HG03469 (cell line): Measurements from ENCODE around the gene LY86.
"Not testable (repeated sequence)": the region's sequence is repeated elsewhere in the genome, so short reads cannot be mapped to it uniquely, and the experiment has no call there.

Experiments used
- ATAC-seq: cut with Tn5 transposase; IDR thresholded peaks from one replicate; pipeline ENCODE4 v1.9.1; 2021; ENCODE audit warnings: mild to moderate bottlenecking, moderate library complexity, moderate number of reproducible peaks; ENCODE audit not compliant: unreplicated experiment

Gene LY86

GRCh38 chr6:6648692-6649343 is 60.3 kb downstream of the LY86 start:
- ATAC-seq: no peak

DNA sequence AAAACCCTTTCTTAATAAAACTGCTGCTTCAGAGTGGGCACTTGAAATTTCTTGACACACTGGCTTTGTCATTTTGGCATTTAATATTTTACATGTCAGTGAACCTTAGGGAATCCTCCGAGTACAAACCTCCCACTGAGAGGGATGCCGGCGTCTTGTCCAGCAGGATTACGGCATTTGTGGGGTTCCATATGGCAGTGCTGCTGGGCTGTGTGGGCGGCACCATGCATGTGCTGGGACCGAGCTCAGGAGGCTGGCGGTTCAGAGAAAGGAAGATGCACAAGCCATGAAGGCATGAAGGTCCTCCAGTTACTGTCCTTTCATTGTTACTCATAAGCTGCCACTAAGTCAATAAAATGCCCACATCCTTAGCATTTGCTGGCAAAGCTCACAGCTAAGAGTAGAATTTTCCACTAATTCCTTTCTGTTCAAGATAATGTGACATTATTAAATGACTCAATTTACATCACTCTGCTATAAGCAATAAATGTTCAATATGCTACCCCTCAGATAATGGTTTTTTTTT is 61.4 kb downstream of the LY86 start:
- ATAC-seq: no peak

- no peak for ATAC-seq
Measured at GRCh38 chr6:6650839-6651238, 62.3 kb downstream of the LY86 start.

DNA sequence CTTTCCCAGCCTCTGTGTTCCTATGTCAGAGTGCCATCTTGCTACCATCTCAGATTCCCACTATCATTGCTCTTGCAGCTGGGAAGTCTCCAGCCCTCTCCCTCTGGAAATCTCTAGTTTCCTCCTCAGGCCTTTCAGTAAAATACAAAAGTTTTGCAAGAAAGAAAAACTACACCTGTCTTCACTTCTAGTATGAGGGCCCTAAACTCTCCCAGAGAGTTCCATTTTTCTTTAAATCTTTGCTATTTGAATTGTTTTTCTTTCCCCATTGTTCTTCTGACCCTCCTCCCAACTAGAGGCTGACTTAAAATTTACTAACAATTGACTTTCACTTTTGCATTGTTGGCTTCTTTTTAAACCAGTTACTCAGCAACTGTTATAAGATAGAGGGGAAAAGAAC is 62.8 kb downstream of the LY86 start:
- ATAC-seq: no peak

- ATAC-seq: no peak
Measured at GRCh38 chr6:6652932-6653331, 64.4 kb downstream of the LY86 start.

DNA sequence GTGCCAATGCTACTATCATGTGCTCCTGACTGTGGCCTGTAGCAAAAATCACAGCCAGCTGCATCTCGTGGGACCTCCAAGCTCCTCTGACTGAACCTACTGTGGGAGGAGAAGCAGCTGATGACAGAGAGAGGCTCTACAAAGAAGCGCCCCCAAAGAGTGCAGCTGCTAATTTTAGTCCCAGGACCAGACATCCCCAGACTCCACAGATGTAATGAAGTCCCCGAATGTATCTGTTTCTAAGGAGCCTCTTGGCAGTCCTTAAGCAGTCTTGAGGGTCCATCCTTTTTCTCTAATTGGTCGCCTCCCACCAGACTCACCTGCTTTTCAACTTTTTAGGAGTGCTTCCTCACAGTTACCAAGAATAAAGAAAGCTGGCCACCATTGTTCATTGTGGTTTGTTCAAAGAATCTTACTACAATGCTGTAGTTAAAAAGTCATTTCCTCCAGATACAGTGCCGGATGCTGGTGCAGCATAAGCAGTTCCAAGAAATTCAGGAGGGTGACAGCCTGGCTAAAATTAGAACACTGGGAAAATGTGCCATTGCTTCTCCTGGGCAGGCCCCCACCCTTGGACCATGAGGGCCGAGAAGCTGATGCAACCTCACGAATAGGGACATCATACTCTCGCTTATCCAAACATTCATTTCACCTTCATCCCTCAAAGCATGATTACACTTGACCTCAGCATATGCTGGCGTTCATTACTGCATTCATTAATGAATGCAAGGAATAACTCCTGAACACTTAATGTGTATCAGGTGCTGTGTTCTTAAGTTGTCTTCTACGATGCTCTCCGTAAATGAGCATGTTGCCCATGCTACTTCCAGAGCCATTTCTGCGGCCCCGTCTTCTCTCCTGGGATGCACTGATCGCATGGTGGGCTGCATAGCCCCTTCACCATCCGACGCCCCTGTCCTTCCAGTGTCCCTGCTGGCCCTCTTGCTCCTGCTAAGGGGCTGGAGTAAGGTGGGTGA is 66.4 kb downstream of the LY86 start:
- ATAC-seq: no peak

DNA sequence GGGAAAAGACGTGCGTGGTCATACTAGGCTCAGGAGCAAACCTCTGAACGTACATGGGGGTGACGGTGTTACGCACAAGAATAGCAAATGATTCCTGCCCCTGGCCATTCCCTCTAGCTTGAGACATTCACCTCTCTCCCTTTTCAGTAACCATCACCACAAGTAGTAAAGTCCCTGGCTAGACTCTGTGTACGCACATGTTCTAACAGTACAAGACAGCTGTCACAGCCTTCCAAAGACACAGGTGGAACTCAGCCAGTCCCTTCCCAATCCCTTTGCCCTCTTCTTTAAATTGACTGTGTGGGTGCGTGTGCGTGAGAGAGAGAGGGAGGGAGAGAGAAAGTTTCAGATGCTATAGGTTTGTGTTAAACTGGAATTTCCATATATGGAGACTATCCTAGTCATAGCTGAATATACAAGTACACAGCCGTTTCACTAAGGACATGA is 67.3 kb downstream of the LY86 start:
- no peak for ATAC-seq

DNA sequence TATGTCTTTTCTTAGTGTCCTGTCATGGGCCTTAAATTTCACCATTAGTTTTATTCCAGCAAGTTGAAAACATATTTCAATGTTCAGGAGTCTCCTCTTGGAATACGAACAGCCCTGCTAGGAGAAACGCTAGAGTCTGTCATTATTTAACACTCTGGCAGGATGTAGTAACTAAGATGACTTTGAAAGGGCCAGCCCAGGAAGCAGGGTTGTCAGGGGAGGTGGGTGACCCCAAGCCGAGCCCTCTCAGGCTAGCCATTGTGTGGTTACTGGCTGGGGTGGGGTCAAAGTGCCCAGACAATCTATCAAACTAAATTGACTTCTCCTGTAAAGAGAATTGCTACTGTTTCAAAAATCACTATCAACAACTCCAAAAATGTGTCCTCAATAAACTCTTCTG is 67.8 kb downstream of the LY86 start:
- ATAC-seq: no peak

DNA sequence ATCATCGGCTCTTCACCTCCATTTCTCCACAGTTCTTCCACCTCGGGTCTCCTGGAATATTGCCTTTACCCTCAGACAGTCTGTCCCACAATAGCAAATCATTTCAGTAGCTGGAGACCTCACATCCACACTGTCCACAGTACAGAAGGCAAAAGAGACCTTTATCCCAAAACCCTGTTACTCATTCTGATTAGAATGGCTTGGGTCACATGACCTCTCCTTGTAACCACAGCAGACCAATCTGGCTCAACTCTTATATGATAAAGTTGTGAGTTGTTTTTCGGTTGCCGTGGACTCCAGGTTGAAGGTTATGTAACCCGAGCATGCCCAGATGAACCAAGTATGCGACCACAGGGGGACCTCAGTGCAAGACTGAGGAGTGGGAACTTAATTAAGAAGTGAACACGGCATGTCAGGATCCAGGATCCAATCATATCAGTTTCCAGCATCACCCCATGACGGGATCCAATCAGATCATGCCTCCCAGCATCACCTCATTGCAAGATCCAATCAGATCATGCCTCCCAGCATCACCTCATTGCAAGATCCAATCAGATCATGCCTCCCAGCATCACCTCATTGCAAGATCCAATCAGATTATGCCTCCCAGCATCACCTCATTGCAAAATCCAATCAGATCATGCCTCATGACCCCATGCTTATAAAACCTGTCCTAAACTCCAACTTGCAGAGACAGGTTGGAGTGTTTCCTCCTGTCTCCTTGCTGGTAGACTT is 68.7 kb downstream of the LY86 start:
- ATAC-seq: no peak

DNA sequence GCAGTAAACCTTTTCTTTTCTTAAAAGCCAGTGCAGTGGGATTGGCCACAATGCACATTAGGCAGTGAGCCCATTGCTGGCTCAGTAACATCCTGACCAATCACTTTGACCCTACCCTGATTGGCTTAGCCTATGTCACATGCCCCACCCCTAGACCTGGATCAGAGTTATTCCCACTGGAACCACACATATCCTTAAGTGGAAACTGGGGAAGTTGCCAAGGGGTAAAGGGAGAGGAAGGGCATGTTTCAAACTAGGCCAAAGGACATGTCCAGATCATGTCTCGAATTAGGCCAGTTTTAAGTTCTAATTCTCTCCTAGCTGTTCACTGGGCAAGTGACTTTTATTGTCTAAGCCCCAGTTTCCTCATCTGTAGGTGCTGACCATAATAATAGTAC is 69.3 kb downstream of the LY86 start:
- no peak for ATAC-seq

- ATAC-seq: peak; percentile 68
Measured at GRCh38 chr6:6659600-6660327, 71.2 kb downstream of the LY86 start.

DNA sequence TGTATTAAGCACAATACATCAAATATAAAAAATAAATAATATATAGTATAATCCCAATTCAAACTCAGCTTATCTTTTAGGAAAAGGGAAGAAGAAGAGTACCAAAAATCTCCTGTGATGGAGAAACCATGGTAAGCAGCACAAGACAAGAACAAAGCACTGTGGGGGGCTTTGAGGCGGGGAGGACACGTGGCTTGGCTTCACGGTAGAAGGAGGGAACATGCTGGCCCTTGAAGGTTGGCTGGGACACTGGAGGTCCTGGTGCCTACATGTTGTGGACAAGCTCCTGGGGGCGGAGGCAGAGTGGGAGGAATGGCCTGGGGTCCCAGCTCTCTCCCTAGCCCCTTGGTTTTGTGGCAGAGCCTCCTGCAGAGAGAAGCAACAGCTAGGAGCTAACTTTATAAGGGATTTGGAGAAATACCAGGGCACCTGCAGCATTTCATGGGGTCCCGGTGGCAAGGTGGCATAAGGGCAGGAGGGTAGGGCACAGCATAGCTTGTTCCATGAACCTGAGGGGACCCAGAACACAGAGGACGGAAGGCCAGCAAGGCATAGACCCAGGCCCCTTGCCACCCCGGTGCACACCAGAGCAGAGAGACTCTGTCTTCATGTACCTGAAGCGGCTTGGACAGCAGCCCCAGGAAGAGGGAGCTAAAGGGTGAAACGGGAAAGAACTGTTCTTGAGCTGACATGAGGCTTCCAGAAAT is 72.0 kb downstream of the LY86 start:
- no peak for ATAC-seq

GRCh38 chr6:6661191-6661590 is 72.7 kb downstream of the LY86 start:
- no peak for ATAC-seq

DNA sequence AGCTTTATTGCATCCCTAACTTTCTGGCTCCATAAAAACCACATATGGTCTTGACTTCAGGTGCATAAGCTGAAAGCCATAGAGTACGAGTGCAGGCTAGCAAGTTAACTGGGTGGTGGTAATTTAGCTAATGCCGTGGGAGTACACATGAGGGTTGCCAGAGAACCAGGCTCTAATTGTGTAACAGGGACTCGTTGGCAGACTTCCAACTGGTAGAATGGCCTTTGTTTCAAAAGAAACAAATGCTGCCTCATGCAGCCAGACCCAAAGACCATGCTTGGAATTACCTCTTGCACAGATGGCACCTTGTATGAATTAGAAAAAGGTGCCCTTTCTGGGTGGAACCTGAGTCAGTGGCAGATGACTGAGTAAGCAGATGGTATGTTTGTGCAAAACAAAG is 73.2 kb downstream of the LY86 start:
- ATAC-seq: no peak

- no peak for ATAC-seq
Measured at GRCh38 chr6:6663421-6664135, 75.1 kb downstream of the LY86 start.

DNA sequence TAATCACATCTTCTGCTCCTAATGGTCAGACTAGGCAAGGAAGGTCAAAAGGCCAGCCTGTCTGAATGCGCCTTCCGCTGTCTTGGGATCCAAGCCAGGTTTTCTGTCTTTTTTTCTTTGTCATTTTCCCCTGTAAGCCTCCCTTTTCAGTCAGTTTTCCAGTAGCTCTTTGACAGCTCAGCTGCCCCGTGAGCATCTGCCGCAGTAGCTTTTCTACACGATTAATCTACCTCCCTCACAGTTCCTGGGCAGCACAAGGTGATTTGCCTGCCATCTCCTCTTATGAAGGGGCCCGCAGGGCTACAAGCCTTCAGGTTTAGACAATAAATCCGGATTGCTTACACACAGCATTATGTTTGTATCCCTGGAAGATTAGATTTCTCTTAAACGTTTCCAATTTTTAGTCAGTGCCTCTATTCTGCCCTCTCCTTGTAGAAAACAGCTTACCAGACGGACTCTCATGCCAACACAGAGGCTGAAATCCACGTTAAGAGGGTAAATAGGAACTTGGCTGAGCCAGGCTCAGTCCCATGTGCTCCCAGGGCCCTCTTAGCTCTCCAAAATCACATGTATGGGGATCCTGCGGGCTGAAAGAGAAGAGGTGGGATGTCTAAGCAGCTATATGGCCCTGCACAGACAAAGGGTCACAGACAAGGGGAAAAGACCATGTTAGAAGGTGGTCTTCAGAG is 77.2 kb downstream of the LY86 start:
- no peak for ATAC-seq

DNA sequence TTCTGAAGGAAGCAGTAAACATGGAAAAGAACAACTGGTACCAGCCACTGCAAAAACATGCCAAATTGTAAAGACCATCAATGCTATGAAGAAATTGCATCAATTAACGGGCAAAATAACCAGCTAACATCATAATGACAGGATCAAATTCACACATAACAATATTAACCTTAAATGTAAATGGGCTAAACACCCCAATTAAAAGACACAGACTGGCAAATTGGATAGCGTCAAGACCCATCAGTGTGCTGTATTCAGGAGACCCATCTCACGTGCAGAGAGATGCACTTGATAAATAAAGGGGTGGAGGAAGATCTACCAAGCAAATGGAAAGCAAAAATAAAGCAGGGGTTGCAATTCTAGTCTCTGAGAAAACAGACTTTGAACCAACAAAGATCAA is 81.6 kb downstream of the LY86 start:
- ATAC-seq: not testable (repeated sequence)

- ATAC-seq: no peak
Measured at GRCh38 chr6:6674872-6675271, 86.4 kb downstream of the LY86 start.
